Measurements from ENCODE around the gene CADPS. TPM values are rescaled to one million over a fixed set of nuclear protein-coding genes. Genes with fewer than 3 reads are reported as not detected.

CADPS gene
- total RNA-seq, 4 donors from 2014 or later, result 0.09 to 4.4 (median 1.6) TPM; not detected in 1

DNA sequence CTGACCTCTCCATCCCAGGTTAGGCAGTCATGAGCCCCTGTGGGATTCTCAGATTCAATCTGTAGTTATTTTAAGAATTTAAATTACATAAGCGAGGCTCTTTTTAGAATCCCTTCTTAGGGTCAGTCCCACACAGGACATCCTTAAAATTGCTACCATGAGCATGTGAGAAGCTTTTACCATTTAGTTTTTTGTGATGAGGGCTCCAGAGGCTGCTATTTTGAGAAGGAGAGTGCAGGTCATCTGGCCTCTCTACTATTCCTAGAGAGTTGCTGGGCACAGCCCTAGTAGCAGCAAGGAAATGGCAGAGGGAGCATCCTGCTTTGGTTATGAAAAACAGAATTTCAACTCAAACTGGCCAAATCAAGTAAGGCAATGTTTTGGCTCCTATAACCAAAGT is 13.6 kb upstream of the CADPS start:
- TF ChIP-seq, protein P1, sequence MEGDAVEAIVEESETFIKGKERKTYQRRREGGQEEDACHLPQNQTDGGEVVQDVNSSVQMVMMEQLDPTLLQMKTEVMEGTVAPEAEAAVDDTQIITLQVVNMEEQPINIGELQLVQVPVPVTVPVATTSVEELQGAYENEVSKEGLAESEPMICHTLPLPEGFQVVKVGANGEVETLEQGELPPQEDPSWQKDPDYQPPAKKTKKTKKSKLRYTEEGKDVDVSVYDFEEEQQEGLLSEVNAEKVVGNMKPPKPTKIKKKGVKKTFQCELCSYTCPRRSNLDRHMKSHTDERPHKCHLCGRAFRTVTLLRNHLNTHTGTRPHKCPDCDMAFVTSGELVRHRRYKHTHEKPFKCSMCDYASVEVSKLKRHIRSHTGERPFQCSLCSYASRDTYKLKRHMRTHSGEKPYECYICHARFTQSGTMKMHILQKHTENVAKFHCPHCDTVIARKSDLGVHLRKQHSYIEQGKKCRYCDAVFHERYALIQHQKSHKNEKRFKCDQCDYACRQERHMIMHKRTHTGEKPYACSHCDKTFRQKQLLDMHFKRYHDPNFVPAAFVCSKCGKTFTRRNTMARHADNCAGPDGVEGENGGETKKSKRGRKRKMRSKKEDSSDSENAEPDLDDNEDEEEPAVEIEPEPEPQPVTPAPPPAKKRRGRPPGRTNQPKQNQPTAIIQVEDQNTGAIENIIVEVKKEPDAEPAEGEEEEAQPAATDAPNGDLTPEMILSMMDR (IDR thresholded peaks at IDR 0.05), result no peak
- DNase-seq (ENCODE audit: low spot score) (no peak), ATAC-seq (ENCODE audit: low FRiP score) (no peak)

DNA sequence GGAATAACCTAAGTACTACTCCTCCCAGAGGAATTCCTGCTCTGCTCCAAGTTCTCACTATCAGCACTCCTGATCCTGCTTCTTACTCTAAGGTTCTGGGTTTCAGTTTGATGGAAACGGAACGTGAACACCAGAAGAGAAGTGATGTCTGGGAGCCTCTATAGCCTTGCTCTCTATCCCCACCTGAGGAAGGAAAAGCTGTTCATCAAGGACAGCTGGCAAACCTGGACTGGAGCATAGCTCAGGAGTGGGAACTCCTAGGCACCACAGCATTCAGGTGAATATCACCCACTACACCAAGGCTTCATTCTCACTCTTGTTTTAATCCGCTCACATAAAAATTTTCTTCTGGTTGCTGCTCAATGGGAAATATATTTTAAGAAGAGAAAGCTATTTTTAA is 13.0 kb upstream of the CADPS start:
- TF ChIP-seq, protein P1 (IDR thresholded peaks at IDR 0.05), result no peak
- DNase-seq (ENCODE audit: low spot score) (no peak), ATAC-seq (ENCODE audit: low FRiP score) (no peak)

DNA sequence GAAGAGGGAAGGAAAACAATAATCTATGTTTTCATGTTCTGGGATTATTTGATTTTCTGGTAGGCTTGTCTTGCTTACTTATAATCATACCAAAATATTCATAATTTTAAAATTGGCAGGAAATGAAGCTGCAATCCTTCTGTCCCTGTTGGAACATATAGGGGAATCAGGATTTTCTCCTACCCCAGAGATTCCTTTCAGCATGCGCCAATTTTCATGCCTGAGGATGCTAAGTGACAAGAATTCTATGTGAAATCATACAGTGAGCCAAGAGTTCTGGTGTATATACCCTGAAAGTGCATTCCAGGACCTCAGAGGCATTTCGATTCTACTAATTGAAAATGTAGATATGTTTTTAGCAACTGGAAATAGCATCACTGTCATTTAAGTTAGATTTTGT is 9.9 kb upstream of the CADPS start:
- ATAC-seq (ENCODE audit: low FRiP score) (no peak), DNase-seq (ENCODE audit: low spot score) (no peak)
- TF ChIP-seq, protein P1 (IDR thresholded peaks at IDR 0.05), result no peak

DNA sequence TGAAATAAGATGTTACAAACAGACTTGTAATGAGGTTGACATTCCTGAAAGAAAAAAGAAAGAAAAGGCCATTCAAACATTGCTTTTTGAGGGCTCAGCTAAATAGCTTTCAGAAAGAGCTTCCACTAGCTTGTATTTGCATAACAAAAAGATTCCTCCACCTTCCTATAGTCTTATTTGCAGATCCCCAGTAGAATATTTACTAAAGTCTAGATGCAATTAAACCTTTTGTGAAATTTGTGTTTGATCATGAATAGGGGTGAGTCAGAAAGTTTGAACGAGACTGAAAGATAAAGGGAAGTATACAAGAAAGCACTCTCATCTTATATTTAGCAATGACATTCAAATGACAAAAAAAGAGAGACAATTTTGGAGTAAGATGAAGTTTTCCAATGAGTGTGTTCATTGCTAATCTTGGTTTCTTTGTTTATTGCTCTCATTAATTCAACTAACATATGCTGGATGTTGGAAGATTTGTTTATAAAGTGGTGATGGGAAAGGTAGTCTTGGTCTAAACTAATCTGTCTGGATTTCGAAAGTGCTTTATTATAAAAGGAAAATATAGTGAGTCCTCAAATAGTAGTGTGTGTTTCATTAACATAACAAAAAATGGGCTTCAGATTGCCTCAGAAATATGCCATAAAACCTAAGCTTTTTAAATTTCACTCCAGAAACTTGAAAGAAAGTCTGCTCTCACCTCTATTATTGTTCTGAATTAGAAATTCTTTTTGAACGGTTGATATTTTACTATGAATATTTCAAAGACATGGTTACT is 9.1 kb upstream of the CADPS start:
- ATAC-seq (ENCODE audit: low FRiP score), result no peak
- TF ChIP-seq, protein P1 (IDR thresholded peaks at IDR 0.05), result no peak
- DNase-seq (ENCODE audit: low spot score), result no peak

DNA sequence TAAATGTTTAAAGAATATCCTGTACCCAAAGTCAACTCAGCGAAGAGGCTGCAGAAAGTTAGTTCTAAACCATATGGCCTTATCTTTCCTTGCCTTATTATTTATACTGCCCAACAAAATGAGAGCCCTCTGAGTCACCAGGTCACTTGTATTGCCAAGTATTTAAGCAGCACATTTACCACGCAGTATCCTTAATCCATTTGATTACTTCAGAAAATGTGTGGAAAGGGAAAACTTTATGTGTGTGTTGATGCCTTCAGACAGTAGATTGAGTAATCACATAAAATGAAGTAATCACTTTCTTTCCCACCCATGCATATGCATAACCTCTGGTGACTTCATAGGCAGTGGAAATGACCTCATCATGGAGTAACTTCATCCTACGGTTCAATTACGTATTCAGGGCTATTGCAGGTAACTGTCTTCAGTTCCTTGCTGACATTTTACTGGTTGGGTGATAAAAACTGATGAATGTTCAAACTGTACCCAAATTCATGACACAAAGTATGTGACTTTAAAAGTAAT is 7.5 kb upstream of the CADPS start:
- DNase-seq (ENCODE audit: low spot score), result no peak
- ATAC-seq (ENCODE audit: low FRiP score), result no peak
- TF ChIP-seq, protein P1 (IDR thresholded peaks at IDR 0.05), result no peak

DNA sequence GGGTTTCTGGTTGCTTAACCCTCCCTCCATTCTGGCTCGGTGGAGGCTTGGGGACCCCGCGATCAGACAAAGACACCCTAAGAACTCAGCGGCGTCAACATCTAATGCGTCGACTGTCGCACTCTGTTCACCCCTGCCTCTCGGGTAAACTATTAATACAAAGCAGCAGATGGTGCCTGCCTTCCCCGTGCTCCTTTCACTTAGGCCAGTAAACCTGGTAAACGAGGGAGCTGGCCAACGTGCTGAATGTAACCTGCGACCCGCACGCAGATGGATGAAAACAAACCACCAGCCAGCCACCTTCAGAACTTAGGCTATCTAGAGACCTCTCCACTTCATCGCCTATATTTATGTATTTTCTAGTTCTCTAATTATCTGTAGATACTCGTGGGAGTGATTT is 848 bp upstream of the CADPS start:
- DNase-seq (ENCODE audit: low spot score) (no peak), ATAC-seq (ENCODE audit: low FRiP score) (no peak)
- TF ChIP-seq, protein P1 (IDR thresholded peaks at IDR 0.05), result no peak

DNA sequence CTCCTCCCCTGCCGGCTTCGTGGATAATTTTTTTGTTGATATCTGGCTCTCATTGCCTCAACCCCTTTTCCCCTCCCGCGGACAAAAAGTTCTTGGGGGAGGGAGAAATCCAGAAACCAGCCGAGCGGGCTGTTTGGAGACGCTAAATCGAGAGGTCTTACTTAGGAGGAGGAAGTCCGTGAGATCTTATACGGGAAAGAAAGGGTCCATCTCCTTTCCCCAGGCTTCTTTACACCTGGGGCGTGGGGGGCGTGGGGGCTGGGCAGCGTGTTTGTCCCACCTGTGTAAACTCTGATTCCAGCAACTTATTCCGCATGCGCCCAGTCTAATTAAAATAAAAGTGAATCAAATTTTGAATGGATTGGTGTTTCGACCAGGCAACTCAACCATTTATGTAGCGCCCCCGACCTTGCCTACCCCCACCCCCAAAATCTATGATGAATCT is 364 bp upstream of the CADPS start:
- DNase-seq (ENCODE audit: low spot score) (no peak), ATAC-seq (ENCODE audit: low FRiP score) (no peak)
- TF ChIP-seq, protein P1 (IDR thresholded peaks at IDR 0.05), result no peak

Data from omental fat pad (tissue), 4 donors.